Liver (tissue), 9 donors: ENCODE data around the gene HEATR5A. TPM values are rescaled to one million over a fixed set of nuclear protein-coding genes. Genes with fewer than 3 reads are reported as not detected.

Experiments
- DNase-seq: peaks from one replicate; pipeline ENCODE4 v3.0.0-alpha.2; 2017; ENCODE audit warnings: low spot score
- H3K27ac ChIP-seq, 2 donors: one replicate each; pipeline ENCODE4 v1.7.0; 2013; ENCODE audit warnings: inconsistent platforms in 2 of 2, low read length in 2 of 2, control low read depth in 1 of 2, low read depth in 1 of 2, mild to moderate bottlenecking in 1 of 2
- H3K27me3 ChIP-seq, 4 donors: one replicate each; pipeline versions ENCODE4 v1.6.1 to v1.7.0; 2013; ENCODE audit warnings: low read length in 3 of 4, inconsistent platforms in 1 of 4, mild to moderate bottlenecking in 1 of 4, moderate library complexity in 1 of 4; ENCODE audit not compliant: control insufficient read depth in 4 of 4, insufficient read depth in 4 of 4
- H3K36me3 ChIP-seq, 4 donors: one replicate each; pipeline versions ENCODE4 v1.6.1 to v1.7.0; 2013; ENCODE audit warnings: low read length in 3 of 4, mild to moderate bottlenecking in 3 of 4, low read depth in 1 of 4, moderate library complexity in 1 of 4; ENCODE audit not compliant: control insufficient read depth in 4 of 4, insufficient read depth in 3 of 4
- H3K4me1 ChIP-seq, 4 donors: one replicate each; pipeline versions ENCODE4 v1.6.1 to v1.7.0; 2013; ENCODE audit warnings: low read length in 3 of 4, mild to moderate bottlenecking in 3 of 4, moderate library complexity in 1 of 4; ENCODE audit not compliant: control insufficient read depth in 4 of 4, insufficient read depth in 4 of 4
- H3K4me3 ChIP-seq, 3 donors: one replicate each; pipeline versions ENCODE4 v1.6.1 to v1.7.0; 2013; ENCODE audit warnings: low read length in 3 of 3, control low read depth in 1 of 3, low read depth in 1 of 3, mild to moderate bottlenecking in 1 of 3
- H3K9ac ChIP-seq, 2 donors: one replicate each; pipeline ENCODE4 v1.7.0; 2013; ENCODE audit warnings: low read length in 2 of 2, mild to moderate bottlenecking in 2 of 2, moderate library complexity in 2 of 2, control low read depth in 1 of 2, low read depth in 1 of 2
- H3K9me3 ChIP-seq, 4 donors: one replicate each; pipeline versions ENCODE4 v1.6.1 to v1.7.0; 2013; ENCODE audit warnings: low read length in 3 of 4; ENCODE audit not compliant: control insufficient read depth in 4 of 4
- EGR1 ChIP-seq, 2 donors: IDR thresholded peaks; 2 replicates each; pipeline ENCODE4 v1.6.1; 2016 to 2018; ENCODE audit warnings: antibody characterized with exemption in 2 of 2, low read depth in 2 of 2
- FOXA1 ChIP-seq: IDR thresholded peaks from 2 replicates; pipeline ENCODE4 v1.6.1; 2016; ENCODE audit warnings: antibody characterized with exemption
- FOXA2 ChIP-seq: IDR thresholded peaks from 2 replicates; pipeline ENCODE4 v1.6.1; 2016; ENCODE audit warnings: antibody characterized with exemption
- GABPA ChIP-seq, 2 donors: IDR thresholded peaks in 1 of 2; conservative IDR thresholded peaks in 1 of 2; 2 replicates each; pipeline ENCODE4 v1.6.1; 2016; ENCODE audit warnings: antibody characterized with exemption in 2 of 2, mild to moderate bottlenecking in 1 of 2, moderate library complexity in 1 of 2
- HNF4A ChIP-seq, 2 donors: conservative IDR thresholded peaks; 2 replicates each; pipeline ENCODE4 v1.6.1; 2016; ENCODE audit warnings: antibody characterized with exemption in 2 of 2, mild to moderate bottlenecking in 2 of 2
- HNF4G ChIP-seq: IDR thresholded peaks from 2 replicates; pipeline ENCODE4 v1.6.1; 2016; ENCODE audit warnings: antibody characterized with exemption
- JUND ChIP-seq, 2 donors: IDR thresholded peaks; 2 replicates each; pipeline ENCODE4 v1.6.1; 2016; ENCODE audit warnings: antibody characterized with exemption in 2 of 2
- NR2F2 ChIP-seq: IDR thresholded peaks from 2 replicates; pipeline ENCODE4 v1.6.1; 2016; ENCODE audit warnings: antibody characterized with exemption
- RAD21 ChIP-seq, 2 donors: IDR thresholded peaks; 2 replicates each; pipeline ENCODE4 v1.6.1; 2016; ENCODE audit warnings: antibody characterized with exemption in 2 of 2, mild to moderate bottlenecking in 2 of 2
- RXRA ChIP-seq, 2 donors: IDR thresholded peaks; 2 replicates each; pipeline ENCODE4 v1.6.1; 2017 to 2018; ENCODE audit warnings: antibody characterized with exemption in 2 of 2, mild to moderate bottlenecking in 1 of 2
- SP1 ChIP-seq: IDR thresholded peaks from 2 replicates; pipeline ENCODE4 v1.6.1; 2018; ENCODE audit warnings: antibody characterized with exemption, mild to moderate bottlenecking
- TAF1 ChIP-seq: conservative IDR thresholded peaks from 2 replicates; pipeline ENCODE4 v1.6.1; 2016; ENCODE audit warnings: antibody characterized with exemption, mild to moderate bottlenecking
- YY1 ChIP-seq: IDR thresholded peaks from 2 replicates; pipeline ENCODE4 v1.6.1; 2016; ENCODE audit warnings: antibody characterized with exemption, mild to moderate bottlenecking
- WGBS: extraction: QIAGEN DNeasy Blood & Tissue Kit; methylation state at CpG from one replicate; pipeline ENCODE4 v1.1.7; 2013; 5-methylcytosine and 5-hydroxymethylcytosine counted together
- polyA plus RNA-seq, 2 donors: library from polyadenylated mRNA; stranded (reverse) in 1 of 2; unstranded in 1 of 2; fragments of 200-250 nt in 1 of 2; fragments of >200 nt in 1 of 2; fragmentation: Nextera tagmentation in 1 of 2; extraction: Ambion mirVana in 1 of 2; gene quantifications; one replicate each; pipeline versions ENCODE4 v1.2.1 to v1.2.3, GENCODE V29; 2013 to 2015
- total RNA-seq, 2 donors: library from RNA; depleted of rRNA; stranded (reverse); fragments of >200 nt; gene quantifications; one replicate each; pipeline ENCODE4 v1.2.3, GENCODE V29; 2014
- TF ChIP-seq, protein P1 (sequence below): fragments of 150-350 bp; IDR thresholded peaks from 2 replicates; pipeline ENCODE4 v1.5.1; 2017; ENCODE audit warnings: improper control_type of control experiment, low read depth, low read length; ENCODE audit not compliant: missing input control
- TF ChIP-seq, protein P2 (sequence below): IDR thresholded peaks from 2 replicates; pipeline ENCODE4 v1.6.1; 2016; ENCODE audit warnings: antibody characterized with exemption
- TF ChIP-seq, protein P3 (sequence below): IDR thresholded peaks from 2 replicates; pipeline ENCODE4 v1.6.1; 2016; ENCODE audit warnings: antibody characterized with exemption
- TF ChIP-seq, protein P4 (sequence below): IDR thresholded peaks from 2 replicates; pipeline ENCODE4 v1.6.1; 2016; ENCODE audit warnings: antibody characterized with exemption, mild to moderate bottlenecking
- TF ChIP-seq, protein P5 (sequence below): IDR thresholded peaks from 2 replicates; pipeline ENCODE4 v1.6.1; 2016; ENCODE audit warnings: antibody characterized with exemption
- donor health status: healthy.
- donor health status: healthy.
- donor health status: healthy.
- donor health status: healthy.
- donor health status: healthy.

Gene HEATR5A
- total and polyA plus RNA-seq, 4 donors, result 7.3 to 22.8 (median 10.1) TPM

DNA sequence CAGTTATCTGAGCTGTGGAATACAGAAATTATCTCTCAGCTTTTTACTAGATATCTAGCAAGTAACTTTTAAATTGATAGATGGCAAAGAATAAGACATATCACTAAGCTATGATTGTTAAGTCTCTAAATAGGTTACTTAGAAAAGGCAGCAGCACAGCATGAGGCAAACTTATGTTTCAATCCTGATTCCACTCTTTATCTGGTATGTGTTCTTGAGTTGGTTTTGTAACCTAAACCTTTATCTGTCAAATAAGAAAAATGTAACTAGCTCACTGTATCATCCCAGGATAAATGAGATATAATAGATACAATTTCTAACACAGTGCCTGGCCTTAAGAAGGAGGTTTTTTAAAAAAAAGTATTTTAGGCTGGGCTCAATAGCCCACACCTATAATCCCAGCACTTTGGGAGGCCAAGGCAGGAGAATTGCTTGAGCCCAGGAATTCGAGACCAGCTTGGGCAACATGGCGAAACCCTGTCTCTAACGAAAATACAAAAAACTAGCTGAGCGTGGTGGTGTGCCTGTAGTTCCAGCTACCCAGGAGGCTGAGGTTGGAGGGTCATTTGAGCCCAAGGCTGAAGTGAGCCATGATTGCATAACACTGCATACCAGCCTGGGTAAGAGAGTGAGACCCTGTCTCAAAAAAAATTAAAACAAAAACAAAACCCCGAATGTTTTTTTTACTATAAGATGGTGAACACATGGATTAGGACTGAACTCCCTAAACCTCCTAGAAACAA lies 56.8 kb downstream of the HEATR5A start:
- Histone ChIP-seq H3K4me1 (no peaks in the 10 kb centered on the region), H3K36me3 (peaks cover 0 to 8% (median 5%) of the 10 kb centered on the region in 4 donors), H3K4me3 (no peak overlapping the region), H3K27ac (no peak overlapping the region), H3K9ac (no peak overlapping the region), H3K9me3 (no peaks in the 10 kb centered on the region), H3K27me3 (no peaks in the 10 kb centered on the region)
- 92% methylated on average over 5 of the region's 5 CpGs for WGBS
- no peak for DNase-seq
- no peak for TF ChIP-seq FOXA2
- TF ChIP-seq, protein P1, sequence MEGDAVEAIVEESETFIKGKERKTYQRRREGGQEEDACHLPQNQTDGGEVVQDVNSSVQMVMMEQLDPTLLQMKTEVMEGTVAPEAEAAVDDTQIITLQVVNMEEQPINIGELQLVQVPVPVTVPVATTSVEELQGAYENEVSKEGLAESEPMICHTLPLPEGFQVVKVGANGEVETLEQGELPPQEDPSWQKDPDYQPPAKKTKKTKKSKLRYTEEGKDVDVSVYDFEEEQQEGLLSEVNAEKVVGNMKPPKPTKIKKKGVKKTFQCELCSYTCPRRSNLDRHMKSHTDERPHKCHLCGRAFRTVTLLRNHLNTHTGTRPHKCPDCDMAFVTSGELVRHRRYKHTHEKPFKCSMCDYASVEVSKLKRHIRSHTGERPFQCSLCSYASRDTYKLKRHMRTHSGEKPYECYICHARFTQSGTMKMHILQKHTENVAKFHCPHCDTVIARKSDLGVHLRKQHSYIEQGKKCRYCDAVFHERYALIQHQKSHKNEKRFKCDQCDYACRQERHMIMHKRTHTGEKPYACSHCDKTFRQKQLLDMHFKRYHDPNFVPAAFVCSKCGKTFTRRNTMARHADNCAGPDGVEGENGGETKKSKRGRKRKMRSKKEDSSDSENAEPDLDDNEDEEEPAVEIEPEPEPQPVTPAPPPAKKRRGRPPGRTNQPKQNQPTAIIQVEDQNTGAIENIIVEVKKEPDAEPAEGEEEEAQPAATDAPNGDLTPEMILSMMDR, result no peak
- TF ChIP-seq TAF1, result no peak
- no peak for TF ChIP-seq RXRA (IDR thresholded peaks at IDR 0.05)
- TF ChIP-seq, protein P2, sequence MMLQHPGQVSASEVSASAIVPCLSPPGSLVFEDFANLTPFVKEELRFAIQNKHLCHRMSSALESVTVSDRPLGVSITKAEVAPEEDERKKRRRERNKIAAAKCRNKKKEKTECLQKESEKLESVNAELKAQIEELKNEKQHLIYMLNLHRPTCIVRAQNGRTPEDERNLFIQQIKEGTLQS, result no peak
- TF ChIP-seq, protein P3, sequence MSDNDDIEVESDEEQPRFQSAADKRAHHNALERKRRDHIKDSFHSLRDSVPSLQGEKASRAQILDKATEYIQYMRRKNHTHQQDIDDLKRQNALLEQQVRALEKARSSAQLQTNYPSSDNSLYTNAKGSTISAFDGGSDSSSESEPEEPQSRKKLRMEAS, result no peak
- no peak for TF ChIP-seq RAD21 (IDR thresholded peaks at IDR 0.05)
- TF ChIP-seq HNF4G, result no peak
- TF ChIP-seq FOXA1, result no peak
- TF ChIP-seq, protein P4, sequence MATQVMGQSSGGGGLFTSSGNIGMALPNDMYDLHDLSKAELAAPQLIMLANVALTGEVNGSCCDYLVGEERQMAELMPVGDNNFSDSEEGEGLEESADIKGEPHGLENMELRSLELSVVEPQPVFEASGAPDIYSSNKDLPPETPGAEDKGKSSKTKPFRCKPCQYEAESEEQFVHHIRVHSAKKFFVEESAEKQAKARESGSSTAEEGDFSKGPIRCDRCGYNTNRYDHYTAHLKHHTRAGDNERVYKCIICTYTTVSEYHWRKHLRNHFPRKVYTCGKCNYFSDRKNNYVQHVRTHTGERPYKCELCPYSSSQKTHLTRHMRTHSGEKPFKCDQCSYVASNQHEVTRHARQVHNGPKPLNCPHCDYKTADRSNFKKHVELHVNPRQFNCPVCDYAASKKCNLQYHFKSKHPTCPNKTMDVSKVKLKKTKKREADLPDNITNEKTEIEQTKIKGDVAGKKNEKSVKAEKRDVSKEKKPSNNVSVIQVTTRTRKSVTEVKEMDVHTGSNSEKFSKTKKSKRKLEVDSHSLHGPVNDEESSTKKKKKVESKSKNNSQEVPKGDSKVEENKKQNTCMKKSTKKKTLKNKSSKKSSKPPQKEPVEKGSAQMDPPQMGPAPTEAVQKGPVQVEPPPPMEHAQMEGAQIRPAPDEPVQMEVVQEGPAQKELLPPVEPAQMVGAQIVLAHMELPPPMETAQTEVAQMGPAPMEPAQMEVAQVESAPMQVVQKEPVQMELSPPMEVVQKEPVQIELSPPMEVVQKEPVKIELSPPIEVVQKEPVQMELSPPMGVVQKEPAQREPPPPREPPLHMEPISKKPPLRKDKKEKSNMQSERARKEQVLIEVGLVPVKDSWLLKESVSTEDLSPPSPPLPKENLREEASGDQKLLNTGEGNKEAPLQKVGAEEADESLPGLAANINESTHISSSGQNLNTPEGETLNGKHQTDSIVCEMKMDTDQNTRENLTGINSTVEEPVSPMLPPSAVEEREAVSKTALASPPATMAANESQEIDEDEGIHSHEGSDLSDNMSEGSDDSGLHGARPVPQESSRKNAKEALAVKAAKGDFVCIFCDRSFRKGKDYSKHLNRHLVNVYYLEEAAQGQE, result no peak
- TF ChIP-seq HNF4A (conservative IDR thresholded peaks at IDR 0.05), result no peak
- TF ChIP-seq SP1, result no peak
- no peak for TF ChIP-seq EGR1 (IDR thresholded peaks at IDR 0.05; ENCODE audit: low read depth in 2 of 2)
- TF ChIP-seq GABPA (IDR thresholded peaks at IDR 0.05 in 1 of 2, conservative IDR thresholded peaks at IDR 0.05 in 1 of 2), result no peak
- TF ChIP-seq, protein P5, sequence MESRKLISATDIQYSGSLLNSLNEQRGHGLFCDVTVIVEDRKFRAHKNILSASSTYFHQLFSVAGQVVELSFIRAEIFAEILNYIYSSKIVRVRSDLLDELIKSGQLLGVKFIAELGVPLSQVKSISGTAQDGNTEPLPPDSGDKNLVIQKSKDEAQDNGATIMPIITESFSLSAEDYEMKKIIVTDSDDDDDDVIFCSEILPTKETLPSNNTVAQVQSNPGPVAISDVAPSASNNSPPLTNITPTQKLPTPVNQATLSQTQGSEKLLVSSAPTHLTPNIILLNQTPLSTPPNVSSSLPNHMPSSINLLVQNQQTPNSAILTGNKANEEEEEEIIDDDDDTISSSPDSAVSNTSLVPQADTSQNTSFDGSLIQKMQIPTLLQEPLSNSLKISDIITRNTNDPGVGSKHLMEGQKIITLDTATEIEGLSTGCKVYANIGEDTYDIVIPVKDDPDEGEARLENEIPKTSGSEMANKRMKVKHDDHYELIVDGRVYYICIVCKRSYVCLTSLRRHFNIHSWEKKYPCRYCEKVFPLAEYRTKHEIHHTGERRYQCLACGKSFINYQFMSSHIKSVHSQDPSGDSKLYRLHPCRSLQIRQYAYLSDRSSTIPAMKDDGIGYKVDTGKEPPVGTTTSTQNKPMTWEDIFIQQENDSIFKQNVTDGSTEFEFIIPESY, result no peak
- TF ChIP-seq YY1, result no peak
- TF ChIP-seq JUND (IDR thresholded peaks at IDR 0.05), result no peak
- no peak for TF ChIP-seq NR2F2
